NK-92 (cell line): Measurements from ENCODE around the gene RUFY3.
"Not testable (repeated sequence)": the region's sequence is repeated elsewhere in the genome, so short reads cannot be mapped to it uniquely, and the experiment has no call there.

Experiments
- DNase-seq: peaks from one replicate; lab custom pipeline; 2025; ENCODE audit not compliant: unreplicated experiment; lab: John Stamatoyannopoulos, UW

Gene RUFY3

GRCh38 chr4:70839589-70840093, 117.9 kb downstream of the RUFY3 start, which contains the start of gene GRSF1:
TSS of gene GRSF1 (minus strand) at chr4:70839890. CDS start at chr4:70839827, 63 bp downstream.
- DNase-seq = peak; percentile 52

GRCh38 chr4:70840137-70840536, 118.4 kb downstream of the RUFY3 start:
- DNase-seq = not testable (repeated sequence)

- DNase-seq = not testable (repeated sequence)
These were observed 118.9 kb downstream of the RUFY3 start for GRCh38 chr4:70840631-70841030.

GRCh38 chr4:70841211-70841610, 119.4 kb downstream of the RUFY3 start:
- DNase-seq = no peak

- no peak for DNase-seq
These were observed 120.2 kb downstream of the RUFY3 start for GRCh38 chr4:70841951-70842350.

GRCh38 chr4:70842761-70843435, 121.1 kb downstream of the RUFY3 start:
- no peak for DNase-seq

GRCh38 chr4:70844180-70844579, 122.4 kb downstream of the RUFY3 start:
- no peak for DNase-seq

GRCh38 chr4:70849291-70849690, 127.5 kb downstream of the RUFY3 start:
- no peak for DNase-seq

GRCh38 chr4:70855464-70855863, 133.7 kb downstream of the RUFY3 start:
- DNase-seq = no peak
